ENCODE measurements around the gene SGMS2.

- TF ChIP-seq POLR2A (IDR thresholded peaks at IDR 0.05; ENCODE audit: low read depth, low read length): no peak
- no peak for TF ChIP-seq POLR2AphosphoS5 (IDR thresholded peaks at IDR 0.05; ENCODE audit: low read depth, low read length)
- no peak for TF ChIP-seq TAF1 (IDR thresholded peaks at IDR 0.05; ENCODE audit: borderline replicate concordance, low read depth, low read length)
Observed at GRCh38 chr4:107863850-107864371, 39.2 kb downstream of the SGMS2 start.

Measured in GM12892 (cell line).